HEK293T (cell line): ENCODE data around the gene CDC16.

ENCODE experiments used
- ARNT ChIP-seq: fragments of 450-650 bp; IDR thresholded peaks from 2 replicates; pipeline ENCODE4 v1.6.1; 2017; ENCODE audit warnings: mild to moderate bottlenecking
- BHLHE40 ChIP-seq: fragments of 450-650 bp; IDR thresholded peaks from 2 replicates; pipeline ENCODE4 v1.6.1; 2016; ENCODE audit warnings: mild to moderate bottlenecking, moderate library complexity, borderline replicate concordance
- CTBP1 ChIP-seq: fragments of 450-650 bp; IDR thresholded peaks from 2 replicates; pipeline ENCODE4 v1.6.1; 2016; ENCODE audit warnings: borderline replicate concordance
- ELF4 ChIP-seq: fragments of 450-650 bp; IDR thresholded peaks from 2 replicates; pipeline ENCODE4 v1.6.1; 2017; ENCODE audit warnings: antibody characterized with exemption
- FOXA1 ChIP-seq: fragments of 450-650 bp; IDR thresholded peaks from 2 replicates; pipeline ENCODE4 v1.6.1; 2016; ENCODE audit warnings: mild to moderate bottlenecking
- FOXK2 ChIP-seq: fragments of 450-650 bp; IDR thresholded peaks from 2 replicates; pipeline ENCODE4 v1.6.1; 2016; ENCODE audit warnings: mild to moderate bottlenecking
- FOXM1 ChIP-seq: fragments of 450-650 bp; IDR thresholded peaks from 2 replicates; pipeline ENCODE4 v1.6.1; 2017; ENCODE audit warnings: mild to moderate bottlenecking, borderline replicate concordance
- HDGF ChIP-seq: fragments of 450-650 bp; IDR thresholded peaks from 2 replicates; pipeline ENCODE4 v1.6.1; 2017; ENCODE audit warnings: antibody characterized with exemption, borderline replicate concordance
- L3MBTL2 ChIP-seq: fragments of 450-650 bp; conservative IDR thresholded peaks from 2 replicates; pipeline ENCODE4 v1.6.1; 2016; ENCODE audit warnings: mild to moderate bottlenecking
- SUZ12 ChIP-seq: fragments of 450-650 bp; IDR thresholded peaks from 2 replicates; pipeline ENCODE4 v1.6.1; 2016; ENCODE audit warnings: mild to moderate bottlenecking
- TARDBP ChIP-seq: fragments of 450-650 bp; IDR thresholded peaks from 2 replicates; pipeline ENCODE4 v1.6.1; 2016
- TF ChIP-seq, protein P1 (sequence below): fragments of 450-650 bp; IDR thresholded peaks from 2 replicates; pipeline ENCODE4 v1.6.1; 2016

DNA sequence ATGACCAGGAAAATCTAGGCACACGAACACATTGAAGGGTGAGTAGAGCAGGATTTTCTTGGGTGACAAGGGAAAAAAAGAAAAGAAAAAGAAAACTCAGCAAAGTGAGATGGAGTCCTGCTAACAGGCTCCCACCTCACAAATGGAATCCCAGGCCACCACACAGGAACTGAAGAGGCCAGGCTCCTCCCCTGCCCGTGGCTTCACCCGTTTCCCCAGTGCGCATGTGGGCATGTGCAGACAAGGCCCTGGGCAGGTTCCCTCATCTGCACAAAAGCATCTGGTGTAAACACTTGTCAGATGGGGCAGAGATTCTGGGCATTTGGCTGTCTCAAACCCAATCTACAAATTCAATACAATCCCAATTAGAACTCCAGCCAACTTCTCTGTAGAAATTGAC, 31.2 kb upstream of the CDC16 start:
- TF ChIP-seq TARDBP, result no peak
- TF ChIP-seq ELF4, result no peak
- no peak for TF ChIP-seq ARNT
- no peak for TF ChIP-seq FOXM1
- TF ChIP-seq L3MBTL2, result no peak
- no peak for TF ChIP-seq CTBP1
- no peak for TF ChIP-seq BHLHE40
- TF ChIP-seq, protein P1, sequence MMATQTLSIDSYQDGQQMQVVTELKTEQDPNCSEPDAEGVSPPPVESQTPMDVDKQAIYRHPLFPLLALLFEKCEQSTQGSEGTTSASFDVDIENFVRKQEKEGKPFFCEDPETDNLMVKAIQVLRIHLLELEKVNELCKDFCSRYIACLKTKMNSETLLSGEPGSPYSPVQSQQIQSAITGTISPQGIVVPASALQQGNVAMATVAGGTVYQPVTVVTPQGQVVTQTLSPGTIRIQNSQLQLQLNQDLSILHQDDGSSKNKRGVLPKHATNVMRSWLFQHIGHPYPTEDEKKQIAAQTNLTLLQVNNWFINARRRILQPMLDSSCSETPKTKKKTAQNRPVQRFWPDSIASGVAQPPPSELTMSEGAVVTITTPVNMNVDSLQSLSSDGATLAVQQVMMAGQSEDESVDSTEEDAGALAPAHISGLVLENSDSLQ, result no peak
- no peak for TF ChIP-seq FOXA1
- no peak for TF ChIP-seq HDGF
- TF ChIP-seq FOXK2, result no peak
- no peak for TF ChIP-seq SUZ12
